ENCODE measurements around the gene LRRTM1. TPM values are rescaled to one million over a fixed set of nuclear protein-coding genes. Genes with fewer than 3 reads are reported as not detected.

Gene LRRTM1
- polyA plus RNA-seq, 6 donors from 2014 or later: not detected

- no peak overlapping the region for H3K27ac Mint-ChIP-seq
- H3K27me3 Mint-ChIP-seq: peaks cover 5 to 14% (median 11%) of the 10 kb centered on the region in 3 donors
- ATAC-seq (ENCODE audit: low read depth in 2 of 2): no peak
- H3K4me1 Mint-ChIP-seq: no peaks in the 10 kb centered on the region
- no peak for DNase-seq
- no peak overlapping the region for H3K4me3 Mint-ChIP-seq
- no peaks in the 10 kb centered on the region for H3K36me3 Mint-ChIP-seq
- H3K9me3 Mint-ChIP-seq: peaks cover 0 to 5% (median 2%) of the 10 kb centered on the region in 7 donors
These were observed 20.0 kb upstream of the LRRTM1 start for GRCh38 chr2:80324525-80324924.

GRCh38 chr2:80323610-80324009 is 19.1 kb upstream of the LRRTM1 start:
- Mint-ChIP-seq H3K4me1 (no peaks in the 10 kb centered on the region), H3K4me3 (no peak overlapping the region), H3K27ac (no peak overlapping the region), H3K36me3 (no peaks in the 10 kb centered on the region), H3K27me3 (peaks cover 5 to 14% (median 7%) of the 10 kb centered on the region in 3 donors), H3K9me3 (peaks cover 0 to 5% (median 0%) of the 10 kb centered on the region in 7 donors)
- DNase-seq (no peak), ATAC-seq (ENCODE audit: low read depth in 2 of 2) (no peak)

- Mint-ChIP-seq H3K4me1 (no peaks in the 10 kb centered on the region), H3K27me3 (peaks cover 3 to 14% (median 5%) of the 10 kb centered on the region in 3 donors), H3K4me3 (no peak overlapping the region), H3K27ac (no peak overlapping the region), H3K9me3 (peaks cover 0 to 5% (median 0%) of the 10 kb centered on the region in 7 donors), H3K36me3 (no peaks in the 10 kb centered on the region)
- ATAC-seq (ENCODE audit: low read depth in 2 of 2): no peak
- no peak for DNase-seq
These were observed 18.4 kb upstream of the LRRTM1 start for GRCh38 chr2:80322958-80323357.

GRCh38 chr2:80322311-80322920 is 17.9 kb upstream of the LRRTM1 start:
- DNase-seq (no peak), ATAC-seq (ENCODE audit: low read depth in 2 of 2) (no peak)
- H3K4me1 Mint-ChIP-seq: no peaks in the 10 kb centered on the region
- no peaks in the 10 kb centered on the region for H3K36me3 Mint-ChIP-seq
- no peak overlapping the region for H3K4me3 Mint-ChIP-seq
- H3K27me3 Mint-ChIP-seq: peaks cover 3 to 14% (median 5%) of the 10 kb centered on the region in 3 donors
- H3K27ac Mint-ChIP-seq: peak overlapping the region in 1 of 6 donors; percentile 6
- peaks cover 0 to 5% (median 0%) of the 10 kb centered on the region in 7 donors for H3K9me3 Mint-ChIP-seq

- Mint-ChIP-seq H3K4me3 (no peak overlapping the region), H3K9me3 (peaks cover 0 to 14% (median 2%) of the 10 kb centered on the region in 7 donors), H3K27ac (no peak overlapping the region), H3K36me3 (no peaks in the 10 kb centered on the region), H3K27me3 (peaks cover 0 to 14% (median 7%) of the 10 kb centered on the region in 3 donors), H3K4me1 (no peaks in the 10 kb centered on the region)
- ATAC-seq (ENCODE audit: low read depth in 2 of 2) (no peak), DNase-seq (no peak)
These were observed 7.8 kb upstream of the LRRTM1 start for GRCh38 chr2:80312282-80312839.

GRCh38 chr2:80311304-80311703 is 6.8 kb upstream of the LRRTM1 start:
- Mint-ChIP-seq H3K4me1 (no peaks in the 10 kb centered on the region), H3K36me3 (no peaks in the 10 kb centered on the region), H3K4me3 (no peak overlapping the region), H3K27me3 (peaks cover 3 to 20% (median 12%) of the 10 kb centered on the region in 3 donors), H3K9me3 (peaks cover 1 to 15% (median 3%) of the 10 kb centered on the region in 7 donors), H3K27ac (no peak overlapping the region)
- DNase-seq: no peak
- no peak for ATAC-seq (ENCODE audit: low read depth in 2 of 2)

- H3K27ac Mint-ChIP-seq: no peak overlapping the region
- peaks cover 0 to 7% of the 10 kb centered on the region in 2 donors for H3K36me3 Mint-ChIP-seq
- ATAC-seq (ENCODE audit: low read depth in 2 of 2): no peak
- peaks cover 1 to 10% (median 3%) of the 10 kb centered on the region in 7 donors for H3K9me3 Mint-ChIP-seq
- DNase-seq: no peak
- H3K27me3 Mint-ChIP-seq: peaks cover 43 to 64% (median 63%) of the 10 kb centered on the region in 3 donors
- no peak overlapping the region for H3K4me3 Mint-ChIP-seq
- H3K4me1 Mint-ChIP-seq: no peaks in the 10 kb centered on the region
These were observed 1.3 kb downstream of the LRRTM1 start for GRCh38 chr2:80303006-80303908.

- no peak overlapping the region for H3K27ac Mint-ChIP-seq
- peaks cover 1 to 8% (median 3%) of the 10 kb centered on the region in 7 donors for H3K9me3 Mint-ChIP-seq
- ATAC-seq (ENCODE audit: low read depth in 2 of 2): no peak
- peaks cover 0 to 7% of the 10 kb centered on the region in 2 donors for H3K36me3 Mint-ChIP-seq
- H3K27me3 Mint-ChIP-seq: peaks cover 40 to 66% (median 57%) of the 10 kb centered on the region in 3 donors
- no peak overlapping the region for H3K4me3 Mint-ChIP-seq
- DNase-seq: no peak
- no peaks in the 10 kb centered on the region for H3K4me1 Mint-ChIP-seq
These were observed 2.1 kb downstream of the LRRTM1 start for GRCh38 chr2:80302314-80303005.

GRCh38 chr2:80302001-80302313 is 2.6 kb downstream of the LRRTM1 start:
- ATAC-seq (ENCODE audit: low read depth in 2 of 2): no peak
- H3K36me3 Mint-ChIP-seq: peaks cover 0 to 7% of the 10 kb centered on the region in 2 donors
- no peak for DNase-seq
- peaks cover 0 to 8% (median 3%) of the 10 kb centered on the region in 7 donors for H3K9me3 Mint-ChIP-seq
- no peaks in the 10 kb centered on the region for H3K4me1 Mint-ChIP-seq
- H3K27ac Mint-ChIP-seq: peak overlapping the region in 1 of 6 donors; percentile 54
- peaks cover 38 to 70% (median 55%) of the 10 kb centered on the region in 3 donors for H3K27me3 Mint-ChIP-seq
- H3K4me3 Mint-ChIP-seq: no peak overlapping the region

- ATAC-seq (ENCODE audit: low read depth in 2 of 2): no peak
- H3K9me3 Mint-ChIP-seq: peaks cover 0 to 4% (median 1%) of the 10 kb centered on the region in 7 donors
- H3K27me3 Mint-ChIP-seq: peaks cover 29 to 64% (median 47%) of the 10 kb centered on the region in 3 donors
- H3K4me1 Mint-ChIP-seq: no peaks in the 10 kb centered on the region
- DNase-seq: no peak
- H3K4me3 Mint-ChIP-seq: no peak overlapping the region
- H3K36me3 Mint-ChIP-seq: peaks cover 0 to 7% of the 10 kb centered on the region in 2 donors
- no peak overlapping the region for H3K27ac Mint-ChIP-seq
These were observed 3.6 kb downstream of the LRRTM1 start for GRCh38 chr2:80300954-80301353.

GRCh38 chr2:80300346-80300745 is 4.2 kb downstream of the LRRTM1 start:
- ATAC-seq (ENCODE audit: low read depth in 2 of 2) (no peak), DNase-seq (no peak)
- no peak overlapping the region for H3K27ac Mint-ChIP-seq
- H3K27me3 Mint-ChIP-seq: peaks cover 24 to 60% (median 41%) of the 10 kb centered on the region in 3 donors
- no peak overlapping the region for H3K4me3 Mint-ChIP-seq
- peaks cover 0 to 4% (median 2%) of the 10 kb centered on the region in 7 donors for H3K9me3 Mint-ChIP-seq
- H3K36me3 Mint-ChIP-seq: peaks cover 0 to 7% of the 10 kb centered on the region in 2 donors
- no peaks in the 10 kb centered on the region for H3K4me1 Mint-ChIP-seq

- Mint-ChIP-seq H3K9me3 (peaks cover 0 to 6% (median 3%) of the 10 kb centered on the region in 7 donors), H3K4me1 (no peaks in the 10 kb centered on the region), H3K27me3 (peaks cover 17 to 60% (median 34%) of the 10 kb centered on the region in 3 donors), H3K4me3 (no peak overlapping the region), H3K36me3 (peaks cover 0 to 7% of the 10 kb centered on the region in 2 donors), H3K27ac (peak overlapping the region in 1 of 6 donors; percentile 4)
- DNase-seq (no peak), ATAC-seq (ENCODE audit: low read depth in 2 of 2) (no peak)
These were observed 4.9 kb downstream of the LRRTM1 start for GRCh38 chr2:80299661-80300060.

GRCh38 chr2:80298954-80299353 is 5.6 kb downstream of the LRRTM1 start:
- Mint-ChIP-seq H3K27me3 (peaks cover 16 to 55% (median 32%) of the 10 kb centered on the region in 3 donors), H3K36me3 (peaks cover 0 to 7% of the 10 kb centered on the region in 2 donors), H3K4me3 (no peak overlapping the region), H3K27ac (no peak overlapping the region), H3K9me3 (peaks cover 0 to 6% (median 4%) of the 10 kb centered on the region in 7 donors), H3K4me1 (no peaks in the 10 kb centered on the region)
- DNase-seq (no peak), ATAC-seq (ENCODE audit: low read depth in 2 of 2) (no peak)

All from naive B cell (primary cell).